Measurements from ENCODE around the gene SERPINC1.

DNA sequence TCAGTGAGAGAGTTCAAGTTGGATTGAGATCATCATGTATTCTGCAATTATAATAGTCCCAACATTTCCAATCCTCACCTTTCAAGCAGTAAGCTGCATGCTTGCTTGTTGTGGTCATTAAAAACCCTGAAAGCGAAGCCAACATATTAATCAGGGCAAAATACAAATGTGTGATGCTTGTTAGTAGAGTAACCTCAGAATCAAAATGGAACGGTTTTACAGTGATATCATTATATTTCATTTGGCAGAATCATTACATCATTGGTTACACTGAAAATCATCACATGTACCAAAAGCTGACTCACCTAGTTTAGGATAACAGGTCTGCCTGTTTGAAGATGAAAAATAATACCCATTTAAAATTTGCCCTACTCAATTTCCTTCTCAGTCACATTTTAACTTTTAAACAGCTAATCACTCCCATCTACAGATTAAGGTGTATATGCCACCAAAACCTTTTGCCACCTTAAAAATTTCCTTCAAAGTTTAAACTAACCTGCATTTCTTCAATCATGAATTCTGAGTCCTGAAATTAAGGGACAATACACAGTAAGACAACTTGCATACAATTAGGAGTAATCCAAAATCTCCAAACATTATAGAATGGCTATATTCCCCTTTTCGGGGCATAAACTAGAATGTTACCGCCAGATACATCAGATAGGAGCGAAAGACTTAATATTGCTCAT, 52.8 kb downstream of the SERPINC1 start:
- TF ChIP-seq, protein P1, sequence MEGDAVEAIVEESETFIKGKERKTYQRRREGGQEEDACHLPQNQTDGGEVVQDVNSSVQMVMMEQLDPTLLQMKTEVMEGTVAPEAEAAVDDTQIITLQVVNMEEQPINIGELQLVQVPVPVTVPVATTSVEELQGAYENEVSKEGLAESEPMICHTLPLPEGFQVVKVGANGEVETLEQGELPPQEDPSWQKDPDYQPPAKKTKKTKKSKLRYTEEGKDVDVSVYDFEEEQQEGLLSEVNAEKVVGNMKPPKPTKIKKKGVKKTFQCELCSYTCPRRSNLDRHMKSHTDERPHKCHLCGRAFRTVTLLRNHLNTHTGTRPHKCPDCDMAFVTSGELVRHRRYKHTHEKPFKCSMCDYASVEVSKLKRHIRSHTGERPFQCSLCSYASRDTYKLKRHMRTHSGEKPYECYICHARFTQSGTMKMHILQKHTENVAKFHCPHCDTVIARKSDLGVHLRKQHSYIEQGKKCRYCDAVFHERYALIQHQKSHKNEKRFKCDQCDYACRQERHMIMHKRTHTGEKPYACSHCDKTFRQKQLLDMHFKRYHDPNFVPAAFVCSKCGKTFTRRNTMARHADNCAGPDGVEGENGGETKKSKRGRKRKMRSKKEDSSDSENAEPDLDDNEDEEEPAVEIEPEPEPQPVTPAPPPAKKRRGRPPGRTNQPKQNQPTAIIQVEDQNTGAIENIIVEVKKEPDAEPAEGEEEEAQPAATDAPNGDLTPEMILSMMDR (IDR thresholded peaks at IDR 0.05), result no peak
- TF ChIP-seq EP300 (IDR thresholded peaks at IDR 0.05) (no peak), POLR2A (IDR thresholded peaks at IDR 0.05) (no peak)

Data from suprapubic skin (tissue), 3 donors.